ENCODE measurements around the gene CLIC5.

CLIC5 gene

GRCh38 chr6:45836438-45836824 is 179.2 kb downstream of the CLIC5 start:
- DNase-seq = no peak

DNA sequence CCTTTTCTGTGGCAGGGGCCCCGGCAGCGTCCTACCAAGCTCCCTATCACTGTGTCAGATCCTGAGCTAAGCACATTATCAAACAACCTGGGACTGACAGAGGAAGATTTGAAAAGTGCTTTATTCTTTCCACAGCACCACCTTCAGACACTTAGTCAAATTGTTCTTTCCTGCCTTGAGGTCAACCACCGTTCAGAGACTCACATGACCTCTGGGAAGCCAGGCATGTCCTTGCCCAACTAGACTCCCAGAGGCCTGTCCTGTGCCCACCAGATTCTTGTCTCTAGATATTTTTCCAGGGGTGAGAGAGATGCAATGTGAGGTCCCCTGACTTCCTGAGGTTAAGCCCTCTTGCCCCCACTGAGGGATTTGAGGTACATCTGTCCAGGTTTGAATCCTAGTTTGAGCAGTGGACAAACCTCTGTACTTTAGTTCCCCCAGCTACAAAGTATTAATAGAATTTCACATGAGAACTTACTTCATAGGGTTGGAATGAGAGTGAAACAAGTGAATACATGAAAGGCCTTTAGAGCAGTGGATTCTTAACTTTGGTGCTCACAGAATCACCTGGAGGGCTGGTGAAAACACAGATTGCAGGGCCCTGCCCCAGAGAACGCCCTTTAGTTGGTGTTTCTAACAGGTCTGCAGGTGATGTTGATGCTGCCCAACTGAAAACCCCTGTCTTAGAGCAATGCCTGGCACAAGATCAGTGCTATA is 179.8 kb downstream of the CLIC5 start:
- no peak for DNase-seq

DNA sequence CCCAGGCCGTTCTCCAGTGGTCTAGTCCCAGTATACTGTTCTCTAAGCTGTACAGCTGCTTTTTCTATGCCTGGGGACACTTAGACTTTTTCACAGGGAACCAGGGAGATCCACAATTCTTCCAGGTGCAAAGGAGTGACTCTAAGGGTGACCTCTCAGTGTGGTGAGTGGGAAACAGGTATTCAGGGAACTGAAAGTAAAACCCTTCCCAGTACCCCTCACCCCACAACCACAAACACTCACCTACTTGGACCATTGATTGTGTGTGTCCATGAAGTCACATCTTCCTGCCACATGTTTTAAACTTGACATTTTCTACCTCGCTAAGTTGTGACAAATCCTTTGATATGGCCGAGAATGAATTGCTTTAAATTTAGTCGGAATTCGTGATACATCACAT is 183.6 kb downstream of the CLIC5 start:
- no peak for DNase-seq
